Superior temporal gyrus (tissue), 1 donor: Measurements from ENCODE around the gene GPATCH8.
A peak's percentile ranks its signal among the peaks of the same experiment; 100 is the strongest.
"Not testable (repeated sequence)": the region's sequence is repeated elsewhere in the genome, so short reads cannot be mapped to it uniquely, and the experiment has no call there.

ENCODE experiments used
- DNase-seq: peaks from one replicate; pipeline ENCODE4 v3.0.0-alpha.2; 2016; ENCODE audit errors: extremely low spot score

GPATCH8 gene

DNA sequence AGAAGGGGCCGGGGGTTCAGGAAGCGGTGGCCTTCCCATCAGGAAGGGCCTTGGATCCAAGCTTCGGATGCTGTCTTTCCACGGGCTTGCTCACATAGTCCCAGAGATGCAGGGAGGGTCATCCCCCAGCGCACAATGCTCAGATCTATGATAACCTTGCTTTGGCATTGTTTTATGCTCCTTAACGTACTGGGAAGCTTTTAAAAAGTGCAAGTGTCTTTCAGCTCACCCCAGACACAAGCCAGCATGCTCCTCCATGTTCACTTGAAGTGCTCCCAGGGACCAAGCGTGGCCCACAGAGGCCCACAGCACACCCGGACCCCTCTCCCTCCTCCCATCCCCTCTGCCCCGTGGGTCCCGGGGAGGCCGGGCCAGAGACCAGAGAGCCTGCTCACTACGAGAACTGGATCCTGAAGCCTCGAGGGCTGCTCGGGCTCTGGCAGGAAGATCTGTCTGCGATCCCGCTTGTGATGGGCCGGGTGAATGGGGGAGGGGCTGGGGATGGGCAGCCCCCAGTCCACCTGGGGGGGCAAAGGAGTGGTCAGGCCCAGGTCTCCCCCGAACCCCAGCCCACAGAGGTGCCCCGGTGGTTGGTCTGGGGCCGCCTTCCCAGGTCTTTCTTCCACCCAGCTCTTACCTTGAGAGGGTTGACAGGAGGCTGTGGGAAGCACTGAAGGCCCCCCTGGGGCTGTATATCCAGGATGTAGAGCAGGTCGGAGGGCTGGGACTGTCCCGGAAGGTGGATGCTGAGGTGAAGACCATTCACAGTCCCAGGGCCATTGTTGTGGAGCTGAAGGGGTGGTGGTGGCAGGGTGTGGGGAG lies 127.8 kb downstream of the GPATCH8 start:
- DNase-seq = no peak

- DNase-seq = no peak
These were observed 128.7 kb downstream of the GPATCH8 start for GRCh38 chr17:44374306-44375195.

- no peak for DNase-seq
These were observed 131.2 kb downstream of the GPATCH8 start for GRCh38 chr17:44372036-44372435.

- not testable (repeated sequence) for DNase-seq
These were observed 133.7 kb downstream of the GPATCH8 start for GRCh38 chr17:44369414-44370023.

DNA sequence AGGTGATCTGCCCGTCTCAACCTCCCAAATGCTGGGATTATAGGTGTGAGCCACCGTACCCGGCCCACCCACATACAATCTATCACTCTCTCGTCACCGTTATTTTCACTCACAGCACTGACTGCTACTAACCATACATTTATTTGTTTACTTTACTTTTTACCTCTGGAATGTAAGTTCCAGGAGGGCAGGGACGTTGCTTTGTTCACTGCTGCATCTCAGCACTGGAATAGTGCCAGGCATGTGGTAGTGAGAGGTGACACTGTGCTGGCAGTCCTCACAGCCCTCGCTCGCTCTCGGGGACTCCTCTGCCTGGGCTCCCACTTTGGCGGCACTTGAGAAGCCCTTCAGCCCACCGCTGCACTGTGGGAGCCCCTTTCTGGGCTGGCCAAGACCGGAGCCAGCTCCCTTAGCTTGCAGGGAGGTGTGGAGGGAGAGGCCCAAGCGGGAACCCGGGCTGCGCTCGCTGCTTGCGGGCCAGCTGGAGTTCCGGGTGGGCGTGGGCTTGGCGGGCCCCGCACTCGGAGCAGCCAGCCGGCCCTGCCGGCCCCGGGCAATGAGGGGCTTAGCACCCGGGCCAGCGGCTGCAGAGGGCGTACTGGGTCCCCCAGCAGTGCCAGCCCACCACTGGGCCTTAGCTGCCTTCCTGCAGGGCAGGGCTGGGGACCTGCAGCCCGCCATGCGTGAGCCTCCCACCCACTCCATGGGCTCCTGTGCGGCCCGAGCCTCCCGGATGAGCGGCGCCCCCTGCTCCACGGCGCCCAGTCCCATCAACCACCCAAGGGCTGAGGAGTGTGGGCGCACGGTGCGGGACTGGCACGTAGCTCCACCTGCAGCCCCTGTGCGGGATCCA lies 134.6 kb downstream of the GPATCH8 start:
- not testable (repeated sequence) for DNase-seq

GRCh38 chr17:44367231-44367979 lies 135.8 kb downstream of the GPATCH8 start:
- peak; percentile 65 for DNase-seq

- DNase-seq = not testable (repeated sequence)
These were observed 138.2 kb downstream of the GPATCH8 start for GRCh38 chr17:44365051-44365450.

GRCh38 chr17:44363613-44364159 lies 139.5 kb downstream of the GPATCH8 start, which contains the start of gene FAM171A2:
TSS of gene FAM171A2 (minus strand) at chr17:44363853. CDS start at chr17:44363714, 139 bp downstream.
- peak; percentile 53 for DNase-seq

DNA sequence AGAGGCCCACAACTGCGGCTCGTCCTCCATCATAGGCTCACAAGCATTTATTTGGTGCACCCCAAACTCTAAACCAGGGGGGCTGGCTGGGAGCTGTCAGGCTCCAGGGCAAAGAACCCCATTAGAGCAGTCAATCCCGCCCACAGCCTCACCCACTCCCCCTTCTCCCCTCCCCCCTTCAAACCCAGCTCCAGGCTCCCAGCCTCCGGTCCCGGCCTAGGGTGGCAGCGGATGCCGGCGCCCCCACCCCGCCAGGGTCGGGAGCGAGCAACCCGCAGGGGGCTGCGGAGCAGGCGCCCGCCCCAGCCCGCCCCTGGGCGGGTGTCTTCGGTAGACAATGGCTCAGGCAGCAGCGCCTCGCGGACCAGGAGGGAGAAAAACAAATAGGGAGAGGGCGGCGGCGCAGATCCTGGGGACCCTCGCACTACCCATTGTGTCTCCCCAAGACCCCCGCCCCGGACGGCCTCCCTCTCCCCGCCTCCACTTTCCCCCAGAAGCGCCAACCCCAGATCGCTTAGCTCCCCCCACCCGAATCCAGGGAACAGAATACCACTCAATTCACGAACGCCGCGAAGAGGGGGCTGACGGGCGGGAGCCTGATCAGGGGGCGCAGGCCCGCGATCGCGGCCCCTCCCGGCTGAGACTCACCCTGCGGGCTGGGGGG lies 140.1 kb downstream of the GPATCH8 start:
- DNase-seq = no peak

DNA sequence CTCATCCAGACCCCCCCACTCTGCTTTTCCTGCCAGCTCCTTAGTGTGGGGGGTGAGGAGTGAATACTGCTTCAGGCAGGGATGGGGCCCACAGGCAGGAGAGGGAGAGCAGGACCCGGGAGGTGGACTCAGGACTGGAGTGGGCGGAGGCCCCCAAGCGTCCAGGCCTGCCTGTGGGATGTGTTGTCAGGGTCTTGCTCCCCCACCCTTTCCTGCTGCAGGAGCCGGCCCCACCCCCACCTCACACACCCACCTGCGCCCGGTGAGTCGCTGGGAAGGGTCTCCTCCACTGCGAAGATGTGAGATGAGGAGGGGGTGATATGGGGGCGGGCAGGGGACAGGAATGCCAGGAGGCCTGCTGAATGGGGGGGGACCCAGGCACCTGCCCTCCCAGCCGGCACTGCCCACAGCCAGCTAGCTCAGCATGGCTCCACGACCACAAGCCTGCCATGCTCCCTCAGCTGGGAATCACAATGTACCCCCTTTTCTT lies 140.7 kb downstream of the GPATCH8 start:
- no peak for DNase-seq

GRCh38 chr17:44361292-44362260 lies 141.6 kb downstream of the GPATCH8 start:
- DNase-seq = no peak

DNA sequence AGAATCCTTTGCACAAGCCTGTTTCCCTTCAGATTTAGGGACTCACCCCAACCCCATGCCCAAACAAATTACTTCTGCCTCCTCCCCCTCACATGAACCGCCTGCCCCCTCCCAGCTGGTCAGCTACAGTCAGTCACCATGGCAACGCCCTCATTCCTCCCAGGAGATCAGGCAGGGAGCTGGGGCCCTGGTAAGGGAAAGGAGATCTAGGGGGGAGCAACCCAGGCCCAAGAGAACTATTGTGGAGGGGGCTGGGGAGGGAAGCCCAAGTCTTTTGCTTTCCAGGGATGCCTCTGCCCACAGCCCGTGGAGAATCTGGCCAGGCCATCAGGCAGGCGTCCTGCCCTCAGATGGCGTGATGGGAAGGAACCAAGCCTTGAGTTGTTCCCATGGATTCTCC lies 142.4 kb downstream of the GPATCH8 start:
- DNase-seq = no peak

GRCh38 chr17:44360144-44360533 lies 143.1 kb downstream of the GPATCH8 start:
- DNase-seq = no peak

- DNase-seq = no peak
These were observed 143.6 kb downstream of the GPATCH8 start for GRCh38 chr17:44359458-44360143.

DNA sequence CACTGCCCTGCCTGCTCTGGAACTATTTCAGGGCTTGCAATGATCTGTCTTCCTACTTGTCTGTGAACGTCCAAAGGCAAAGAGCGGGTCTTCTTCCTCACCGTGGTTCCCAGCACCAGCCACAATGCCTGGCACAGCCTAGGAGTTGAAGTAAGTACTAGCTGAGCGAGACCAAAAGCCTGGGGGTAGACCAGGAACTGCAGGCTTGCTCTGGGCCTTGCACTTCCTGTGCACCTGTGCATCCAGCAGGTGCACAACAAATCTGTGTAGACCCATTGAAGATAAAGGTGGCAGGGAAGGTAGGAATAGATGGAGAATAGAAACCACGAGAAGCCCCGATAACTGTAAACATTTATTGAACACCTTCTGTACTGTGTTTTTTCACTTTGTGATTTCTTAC lies 144.2 kb downstream of the GPATCH8 start:
- DNase-seq = no peak

- no peak for DNase-seq
These were observed 145.1 kb downstream of the GPATCH8 start for GRCh38 chr17:44358066-44358465.

DNA sequence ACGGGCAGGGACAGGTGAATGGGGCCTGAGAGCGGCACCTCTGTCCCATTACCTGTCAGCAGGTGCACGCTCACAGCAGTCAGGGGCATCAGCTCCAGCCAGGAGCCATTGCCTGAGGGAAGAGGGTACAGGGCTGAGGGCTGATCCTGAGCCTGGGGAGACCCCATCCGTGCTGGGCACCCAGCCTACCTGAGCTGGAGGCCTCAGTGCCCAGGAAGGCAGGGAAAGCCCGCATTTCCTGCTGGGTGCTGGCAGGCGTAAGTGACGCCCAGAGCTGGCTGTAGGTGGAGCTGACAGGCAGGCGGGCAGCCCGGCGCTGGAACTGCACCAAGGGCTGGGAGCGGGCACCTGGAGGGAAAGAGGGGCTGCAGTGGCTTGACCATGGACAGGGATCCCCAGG lies 147.0 kb downstream of the GPATCH8 start:
- no peak for DNase-seq

DNA sequence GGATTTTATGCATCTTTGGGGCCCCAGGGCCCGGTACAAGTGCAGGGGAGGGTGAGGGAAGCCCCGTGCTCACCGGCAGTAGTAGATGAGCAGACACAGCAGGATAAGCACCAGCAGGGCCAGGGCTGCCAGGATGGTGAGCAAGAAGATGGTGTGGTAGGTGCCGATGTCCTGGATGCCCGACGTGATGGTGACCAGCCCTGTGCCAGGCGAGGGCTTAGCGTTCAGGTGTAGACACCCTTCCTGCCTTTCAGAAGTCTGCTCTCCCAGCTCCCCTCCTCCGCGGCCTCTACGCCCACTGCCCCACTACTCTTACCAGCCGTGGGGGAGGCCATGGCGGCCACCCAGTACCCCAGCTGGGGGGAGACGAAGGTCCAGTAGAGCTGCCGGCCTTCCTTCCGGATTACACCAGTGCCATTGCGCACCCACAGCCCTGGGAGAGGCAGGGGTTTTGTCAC lies 147.5 kb downstream of the GPATCH8 start:
- no peak for DNase-seq
